Uterus (tissue), 4 donors: ENCODE results near the gene ADIPOR2. TPM values are rescaled to one million over a fixed set of nuclear protein-coding genes. Genes with fewer than 3 reads are reported as not detected.

Experiments used
- DNase-seq, 2 donors: peaks; one replicate each; pipeline ENCODE4 v3.0.0-alpha.2; 2019 to 2020
- H3K27ac ChIP-seq, 2 donors: fragments of 200-600 bp; sonication (generic); 1 replicate in 1 of 2; 2 replicates in 1 of 2; pipeline ENCODE4 v1.5.1; 2016 to 2018
- H3K27me3 ChIP-seq, 2 donors: fragments of 200-600 bp; sonication (generic); one replicate each; pipeline ENCODE4 v1.5.1; 2018 to 2019; ENCODE audit warnings: control low read depth in 1 of 2
- H3K36me3 ChIP-seq, 2 donors: fragments of 200-600 bp; sonication (generic); one replicate each; pipeline ENCODE4 v1.5.1; 2019; ENCODE audit warnings: control low read depth in 1 of 2
- H3K4me1 ChIP-seq, 2 donors: fragments of 200-600 bp; sonication (generic); one replicate each; pipeline ENCODE4 v1.5.1; 2018 to 2019; ENCODE audit warnings: control low read depth in 1 of 2
- H3K4me3 ChIP-seq, 2 donors: fragments of 200-600 bp; sonication (generic); 1 replicate in 1 of 2; 2 replicates in 1 of 2; pipeline ENCODE4 v1.5.1; 2018 to 2019; ENCODE audit warnings: mild to moderate bottlenecking in 1 of 2
- H3K9me3 ChIP-seq, 2 donors: fragments of 200-600 bp; sonication (generic); one replicate each; pipeline ENCODE4 v1.5.1; 2019; ENCODE audit warnings: control low read depth in 1 of 2
- CTCF ChIP-seq, 4 experiments: fragments of 200-600 bp in 2 of 4; fragments of 450-650 bp in 2 of 4; sonication (generic) in 2 of 4; IDR thresholded peaks; one replicate each; pipeline ENCODE4 v1.5.1; 2016 to 2019; ENCODE audit warnings: antibody characterized with exemption in 4 of 4, mild to moderate bottlenecking in 2 of 4, moderate library complexity in 1 of 4
- POLR2A ChIP-seq, 2 donors: fragments of 450-650 bp; IDR thresholded peaks; one replicate each; pipeline ENCODE4 v1.6.1; 2016; ENCODE audit warnings: antibody characterized with exemption in 2 of 2, mild to moderate bottlenecking in 1 of 2, moderate library complexity in 1 of 2
- intact Hi-C: fragments of 100-400 bp; cut with DNase I; formaldehyde crosslinking; loops from one replicate; pipeline ENCODE4 v1.15.1; 2023; ENCODE audit warnings: low total_unique reads
- total RNA-seq, 4 donors: library from RNA; depleted of rRNA in 3 of 4; stranded (reverse); fragments of >200 nt in 3 of 4; gene quantifications; one replicate each; pipeline versions ENCODE4 v1.1.0 to v1.2.4, GENCODE V29; 2014 to 2023
- donor health status: DM: yes; HTN: yes; CAD: no.

The ADIPOR2 gene
- total RNA-seq, 4 donors from 2014 or later: 30.3 to 71.2 (median 42.3) TPM

- TF ChIP-seq POLR2A (IDR thresholded peaks at IDR 0.05): peak in 1 of 2 donors; percentile 36
- peak in 1 of 4 experiments; percentile 17 for TF ChIP-seq CTCF (IDR thresholded peaks at IDR 0.05)
- intact Hi-C loops: loop anchor here (5.0 to 10.0 kb wide), 3 partner anchors 140 to 788 kb away; no protein-coding TSS in a partner anchor
- Histone ChIP-seq H3K4me3 (peak overlapping the region; percentile 48 to 52), H3K9me3 (no peaks in the 10 kb centered on the region), H3K27me3 (no peaks in the 10 kb centered on the region), H3K4me1 (peaks cover 0 to 7% of the 10 kb centered on the region in 2 donors), H3K27ac (peak overlapping the region; percentile 77 to 85), H3K36me3 (no peaks in the 10 kb centered on the region)
- peak; percentile 47 to 53 for DNase-seq
These were observed 106.4 kb downstream of the ADIPOR2 start for GRCh38 chr12:1797011-1797901.

DNA sequence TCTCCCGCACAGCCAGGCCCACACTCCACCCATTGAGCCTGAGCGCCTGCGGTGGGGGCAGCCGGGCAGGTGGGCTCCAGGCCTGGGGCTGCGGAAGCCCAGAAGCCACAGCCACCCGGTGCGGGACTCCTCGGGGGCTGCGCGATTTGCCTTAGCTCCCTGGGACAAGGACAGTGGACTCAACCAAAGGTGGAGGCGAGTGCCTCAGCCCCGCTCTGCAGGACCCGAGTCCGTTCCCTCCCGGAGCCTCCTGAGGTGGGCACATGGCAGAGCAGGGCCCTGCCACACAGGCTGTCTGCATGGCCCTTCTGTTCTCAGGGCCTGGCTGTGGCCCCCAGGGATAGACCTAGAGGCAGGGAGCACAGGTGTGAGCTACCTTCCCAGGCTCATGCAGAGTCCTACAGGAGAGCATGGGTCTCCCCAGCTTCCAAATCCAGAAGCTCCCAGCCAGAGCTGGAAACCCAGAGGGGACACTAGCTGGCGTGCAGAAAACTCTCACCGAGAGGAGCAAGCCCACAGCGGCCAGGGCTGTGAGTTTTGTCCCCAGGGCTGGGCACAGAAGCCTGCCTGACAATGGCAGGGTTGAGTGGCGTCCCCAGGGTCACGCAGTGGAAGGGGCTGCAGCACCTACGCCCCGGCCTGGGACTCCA, 107.2 kb downstream of the ADIPOR2 start:
- DNase-seq: no peak

DNA sequence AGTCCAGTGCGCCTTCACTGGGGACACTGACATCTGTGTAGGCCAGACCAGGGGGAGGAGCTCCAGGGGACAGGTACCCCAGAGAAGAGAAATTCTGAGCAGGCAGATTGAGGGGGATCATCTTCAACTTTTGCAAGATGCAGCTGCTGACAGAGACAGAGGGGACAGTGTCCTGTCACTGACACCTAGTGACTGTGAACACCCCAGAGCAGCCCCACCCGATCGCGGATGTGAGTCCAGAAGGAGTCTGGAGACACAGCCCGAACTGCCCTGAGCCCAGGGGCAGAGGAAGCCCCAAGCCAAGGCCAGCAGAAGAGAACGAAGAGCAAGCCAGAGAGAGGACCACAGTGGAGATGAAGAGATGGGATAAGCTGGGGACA, 107.8 kb downstream of the ADIPOR2 start:
- intact Hi-C loops: loop anchor here (5.0 to 10.0 kb wide), 3 partner anchors 139 to 786 kb away; no protein-coding TSS in a partner anchor
- Histone ChIP-seq H3K4me3 (no peak overlapping the region), H3K4me1 (peaks cover 0 to 7% of the 10 kb centered on the region in 2 donors), H3K27ac (no peak overlapping the region), H3K36me3 (no peaks in the 10 kb centered on the region), H3K9me3 (no peaks in the 10 kb centered on the region), H3K27me3 (no peaks in the 10 kb centered on the region)
- no peak for TF ChIP-seq POLR2A (IDR thresholded peaks at IDR 0.05)
- no peak for TF ChIP-seq CTCF (IDR thresholded peaks at IDR 0.05)
- DNase-seq: no peak

More for the DNA sequence above, 107.2 kb downstream of the ADIPOR2 start:
- intact Hi-C loops: loop anchor here (5.0 to 10.0 kb wide), 3 partner anchors 139 to 787 kb away; no protein-coding TSS in a partner anchor
- peaks cover 0 to 7% of the 10 kb centered on the region in 2 donors for H3K4me1 ChIP-seq
- no peaks in the 10 kb centered on the region for H3K9me3 ChIP-seq
- no peak for TF ChIP-seq POLR2A (IDR thresholded peaks at IDR 0.05)
- no peak for TF ChIP-seq CTCF (IDR thresholded peaks at IDR 0.05)
- H3K27me3 ChIP-seq: no peaks in the 10 kb centered on the region
- no peak overlapping the region for H3K4me3 ChIP-seq
- H3K36me3 ChIP-seq: no peaks in the 10 kb centered on the region
- peak overlapping the region in 1 of 2 donors; percentile 85 for H3K27ac ChIP-seq

DNA sequence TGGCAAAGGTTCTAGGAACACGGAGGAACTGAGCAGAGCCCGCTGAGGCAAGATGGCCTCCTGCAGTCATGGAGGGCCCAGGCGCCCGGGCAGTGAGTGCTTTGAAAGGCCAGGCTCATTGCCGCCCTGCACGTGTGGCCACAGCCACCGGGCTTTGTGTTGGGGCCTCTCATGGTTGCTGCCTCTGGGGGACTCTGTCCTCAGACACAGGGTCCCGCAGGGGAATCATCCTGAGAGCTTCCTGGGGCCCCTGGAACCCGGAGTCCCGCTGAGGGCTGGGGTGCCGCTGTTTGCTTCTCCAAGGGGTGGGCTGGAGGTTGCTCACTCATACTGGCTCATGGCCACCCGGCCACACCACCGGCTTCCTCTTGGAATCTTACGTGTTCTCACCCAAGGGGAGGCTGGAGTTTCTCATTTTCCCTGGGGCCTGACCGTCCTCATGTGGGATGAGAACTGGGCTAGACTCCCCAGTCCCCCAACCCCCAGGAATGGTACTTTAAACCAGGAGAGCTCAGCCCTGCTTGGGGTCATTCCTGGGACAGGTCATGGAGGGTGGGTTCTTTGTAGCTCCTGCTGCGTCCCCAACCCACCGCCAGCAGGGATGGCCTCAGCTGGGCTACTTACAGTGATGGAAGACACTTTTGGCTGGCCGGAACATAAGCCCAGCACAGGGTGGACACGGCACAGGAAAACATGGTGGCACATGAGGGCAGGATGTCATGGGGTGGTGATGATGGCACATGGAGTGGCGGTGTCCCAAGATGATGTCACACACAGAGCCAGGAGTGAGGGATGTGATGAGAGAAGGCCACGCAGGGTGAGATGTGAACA, 108.4 kb downstream of the ADIPOR2 start:
- Histone ChIP-seq H3K4me3 (no peak overlapping the region), H3K4me1 (peaks cover 0 to 7% of the 10 kb centered on the region in 2 donors), H3K9me3 (no peaks in the 10 kb centered on the region), H3K27ac (no peak overlapping the region), H3K36me3 (no peaks in the 10 kb centered on the region), H3K27me3 (no peaks in the 10 kb centered on the region)
- intact Hi-C loops: loop anchor here (5.0 to 10.0 kb wide), 3 partner anchors 138 to 786 kb away; no protein-coding TSS in a partner anchor
- TF ChIP-seq POLR2A (IDR thresholded peaks at IDR 0.05) (no peak), CTCF (IDR thresholded peaks at IDR 0.05) (no peak)
- no peak for DNase-seq
